Mesenchymal stem cell (in vitro differentiated cells and primary cell): Measurements from ENCODE around the gene HCLS1.

Experiments used
- DNase-seq: peaks from one replicate; pipeline ENCODE4 v3.0.0-alpha.2; 2013
- H2AFZ ChIP-seq: one replicate; pipeline ENCODE4 v1.6.1; 2013; ENCODE audit warnings: low read depth, mild to moderate bottlenecking, control low read depth, inconsistent platforms, low read length, moderate library complexity
- H2AK5ac ChIP-seq: 2 replicates; pipeline ENCODE4 v1.6.1; 2013; ENCODE audit warnings: low read length, moderate library complexity, mild to moderate bottlenecking, inconsistent platforms; ENCODE audit not compliant: severe bottlenecking
- H2BK120ac ChIP-seq: one replicate; pipeline ENCODE4 v1.6.1; 2013; ENCODE audit warnings: low read depth, mild to moderate bottlenecking, inconsistent platforms, low read length, moderate library complexity
- H2BK12ac ChIP-seq, 2 experiments: one replicate each; pipeline ENCODE4 v1.6.1; 2013; ENCODE audit warnings: inconsistent platforms in 2 of 2, low read length in 2 of 2, mild to moderate bottlenecking in 2 of 2, moderate library complexity in 2 of 2, control low read depth in 1 of 2
- H2BK15ac ChIP-seq: one replicate; pipeline ENCODE4 v1.6.1; 2013; ENCODE audit warnings: mild to moderate bottlenecking, low read depth, inconsistent platforms; ENCODE audit not compliant: poor library complexity, severe bottlenecking
- H2BK5ac ChIP-seq: 2 replicates; pipeline ENCODE4 v1.6.1; 2013; ENCODE audit warnings: low read depth, mild to moderate bottlenecking, low read length, control low read depth, inconsistent platforms; ENCODE audit not compliant: poor library complexity, severe bottlenecking
- H3K14ac ChIP-seq, 2 experiments: one replicate each; pipeline ENCODE4 v1.6.1; 2013; ENCODE audit warnings: inconsistent platforms in 2 of 2, low read length in 2 of 2, control low read depth in 1 of 2, mild to moderate bottlenecking in 1 of 2, moderate library complexity in 1 of 2
- H3K18ac ChIP-seq, 2 experiments: one replicate each; pipeline ENCODE4 v1.6.1; 2013; ENCODE audit warnings: inconsistent platforms in 2 of 2, low read length in 2 of 2, control low read depth in 1 of 2, low read depth in 1 of 2, mild to moderate bottlenecking in 1 of 2
- H3K23ac ChIP-seq, 2 experiments: one replicate each; pipeline ENCODE4 v1.6.1; 2013; ENCODE audit warnings: inconsistent platforms in 2 of 2, low read length in 2 of 2, mild to moderate bottlenecking in 2 of 2, moderate library complexity in 2 of 2, control low read depth in 1 of 2
- H3K27ac ChIP-seq: 2 replicates; pipeline ENCODE4 v1.5.1; 2013; ENCODE audit warnings: mild to moderate bottlenecking, moderate library complexity, low read length, control low read depth, inconsistent platforms; ENCODE audit not compliant: poor library complexity, severe bottlenecking
- H3K27me3 ChIP-seq, 2 experiments: 2 replicates each; pipeline versions ENCODE4 v1.6.1 to v1.7.0; 2013; ENCODE audit warnings: low read length in 2 of 2, mild to moderate bottlenecking in 2 of 2, moderate library complexity in 2 of 2, control low read depth in 1 of 2, inconsistent platforms in 1 of 2; ENCODE audit not compliant: control insufficient read depth in 1 of 2, insufficient read depth in 1 of 2
- H3K36me3 ChIP-seq, 2 experiments: 2 replicates each; pipeline versions ENCODE4 v1.6.1 to v1.7.0; 2013; ENCODE audit warnings: low read length in 2 of 2, control low read depth in 1 of 2, inconsistent platforms in 1 of 2, low read depth in 1 of 2, mild to moderate bottlenecking in 1 of 2; ENCODE audit not compliant: insufficient read depth in 2 of 2, control insufficient read depth in 1 of 2
- H3K4ac ChIP-seq, 2 experiments: one replicate each; pipeline ENCODE4 v1.6.1; 2013; ENCODE audit warnings: inconsistent platforms in 2 of 2, low read length in 2 of 2, mild to moderate bottlenecking in 2 of 2, moderate library complexity in 2 of 2, control low read depth in 1 of 2, low read depth in 1 of 2
- H3K4me1 ChIP-seq: 2 replicates; pipeline ENCODE4 v1.6.1; 2013; ENCODE audit warnings: low read depth, low read length, control low read depth; ENCODE audit not compliant: control insufficient read depth, insufficient read depth
- H3K4me2 ChIP-seq: 2 replicates; pipeline ENCODE4 v1.6.1; 2013; ENCODE audit warnings: low read length, mild to moderate bottlenecking, inconsistent platforms; ENCODE audit not compliant: poor library complexity, severe bottlenecking
- H3K4me3 ChIP-seq, 2 experiments: 2 replicates each; pipeline versions ENCODE4 v1.5.1 to v1.7.0; 2013; ENCODE audit warnings: low read length in 2 of 2, mild to moderate bottlenecking in 2 of 2, control low read depth in 1 of 2, low read depth in 1 of 2; ENCODE audit not compliant: insufficient read depth in 1 of 2
- H3K79me1 ChIP-seq: replicated peaks from 2 replicates; pipeline ENCODE4 v1.6.1; 2013; ENCODE audit warnings: mild to moderate bottlenecking, control low read depth, low read length, inconsistent platforms; ENCODE audit not compliant: poor library complexity, severe bottlenecking
- H3K9ac ChIP-seq: 2 replicates; pipeline ENCODE4 v1.7.0; 2013; ENCODE audit warnings: mild to moderate bottlenecking, low read length, moderate library complexity
- H3K9me3 ChIP-seq: 2 replicates; pipeline ENCODE4 v1.7.0; 2013; ENCODE audit warnings: mild to moderate bottlenecking, low read length; ENCODE audit not compliant: control insufficient read depth
- H4K8ac ChIP-seq: one replicate; pipeline ENCODE4 v1.6.1; 2013; ENCODE audit warnings: inconsistent platforms, mild to moderate bottlenecking, low read length, moderate library complexity
- H4K91ac ChIP-seq: one replicate; pipeline ENCODE4 v1.6.1; 2013; ENCODE audit warnings: mild to moderate bottlenecking, low read length, inconsistent platforms
- WGBS: methylation state at CpG from one replicate; pipeline ENCODE4 v1.1.7; 2013; ENCODE audit warnings: mixed read lengths; 5-methylcytosine and 5-hydroxymethylcytosine counted together

HCLS1 gene

DNA sequence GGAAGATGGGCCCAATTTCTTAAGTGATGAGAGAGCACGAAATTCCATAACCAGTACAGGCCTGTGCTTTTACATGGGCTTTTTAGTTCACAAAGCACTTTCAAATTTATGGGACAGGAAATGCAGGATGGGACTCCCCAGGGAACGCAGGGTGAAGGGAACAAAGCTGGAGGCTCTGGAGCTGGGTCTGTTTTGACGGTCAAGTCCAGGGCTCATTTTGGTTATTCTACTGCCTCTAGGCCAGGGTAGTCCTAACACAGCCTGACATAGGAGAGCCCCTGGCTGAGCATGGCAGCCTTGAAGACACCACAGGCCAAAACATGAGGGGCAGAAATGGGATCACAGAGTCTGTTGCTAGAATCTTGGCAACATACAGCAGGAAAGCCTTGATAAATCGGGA is 33.5 kb downstream of the HCLS1 start:
- no peaks in the 10 kb centered on the region for H3K4me1 ChIP-seq
- H2BK120ac ChIP-seq: no peak overlapping the region

DNA sequence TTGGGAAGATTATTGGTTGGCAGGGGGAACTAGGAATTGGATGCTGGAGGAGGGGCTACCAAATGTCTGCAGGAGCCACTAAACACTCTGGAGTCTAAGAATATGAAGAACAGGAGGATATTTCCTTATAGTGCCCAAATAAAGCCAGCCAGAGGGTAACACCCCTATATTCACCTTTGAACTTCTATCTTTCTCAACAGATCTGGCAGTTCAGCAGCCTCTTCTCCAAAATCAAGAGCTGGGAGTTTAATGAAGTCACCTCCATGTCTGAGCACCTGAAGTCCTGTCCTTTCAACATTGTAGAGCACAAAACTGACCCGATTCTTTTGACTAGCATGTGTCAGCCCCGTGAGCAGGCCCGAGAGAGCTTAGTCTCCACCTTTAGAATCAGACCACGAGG is 34.2 kb downstream of the HCLS1 start:
- no peak overlapping the region for H2BK15ac ChIP-seq
- no peak overlapping the region for H3K4ac ChIP-seq
- H3K27me3 ChIP-seq: peaks cover 0 to 3% of the 10 kb centered on the region in 2 experiments
- H3K36me3 ChIP-seq: no peaks in the 10 kb centered on the region
- no peaks in the 10 kb centered on the region for H3K4me1 ChIP-seq
- no peak overlapping the region for H2BK120ac ChIP-seq
- no peak overlapping the region for H4K91ac ChIP-seq
- no peak overlapping the region for H2BK5ac ChIP-seq
- no peak overlapping the region for H3K14ac ChIP-seq
- H3K4me3 ChIP-seq: no peak overlapping the region
- no peak overlapping the region for H3K27ac ChIP-seq
- no peak overlapping the region for H3K4me2 ChIP-seq
- H2BK12ac ChIP-seq: no peak overlapping the region
- 94% methylated on average over 4 of the region's 4 CpGs for WGBS
- no peaks in the 10 kb centered on the region for H3K79me1 ChIP-seq
- no peak for DNase-seq
- H3K23ac ChIP-seq: no peak overlapping the region
- no peak overlapping the region for H2AK5ac ChIP-seq
- no peak overlapping the region for H4K8ac ChIP-seq
- no peaks in the 10 kb centered on the region for H3K9me3 ChIP-seq
- no peak overlapping the region for H3K18ac ChIP-seq
- H2AFZ ChIP-seq: no peak overlapping the region
- H3K9ac ChIP-seq: no peak overlapping the region

More for the DNA sequence above, 33.5 kb downstream of the HCLS1 start:
- DNase-seq: no peak
- H3K9ac ChIP-seq: no peak overlapping the region
- H3K36me3 ChIP-seq: no peaks in the 10 kb centered on the region
- no peak overlapping the region for H3K14ac ChIP-seq
- no peak overlapping the region for H2BK12ac ChIP-seq
- no peak overlapping the region for H2BK5ac ChIP-seq
- H3K9me3 ChIP-seq: no peaks in the 10 kb centered on the region
- H3K27ac ChIP-seq: no peak overlapping the region
- H3K23ac ChIP-seq: no peak overlapping the region
- H3K4ac ChIP-seq: no peak overlapping the region
- no peak overlapping the region for H2AK5ac ChIP-seq
- H4K91ac ChIP-seq: no peak overlapping the region
- H3K4me2 ChIP-seq: no peak overlapping the region
- H3K27me3 ChIP-seq: peaks cover 0 to 3% of the 10 kb centered on the region in 2 experiments
- no peaks in the 10 kb centered on the region for H3K79me1 ChIP-seq
- 59% methylated on average over 3 of the region's 4 CpGs for WGBS
- no peak overlapping the region for H2BK15ac ChIP-seq
- H2AFZ ChIP-seq: no peak overlapping the region
- no peak overlapping the region for H3K4me3 ChIP-seq
- H4K8ac ChIP-seq: no peak overlapping the region
- H3K18ac ChIP-seq: no peak overlapping the region

DNA sequence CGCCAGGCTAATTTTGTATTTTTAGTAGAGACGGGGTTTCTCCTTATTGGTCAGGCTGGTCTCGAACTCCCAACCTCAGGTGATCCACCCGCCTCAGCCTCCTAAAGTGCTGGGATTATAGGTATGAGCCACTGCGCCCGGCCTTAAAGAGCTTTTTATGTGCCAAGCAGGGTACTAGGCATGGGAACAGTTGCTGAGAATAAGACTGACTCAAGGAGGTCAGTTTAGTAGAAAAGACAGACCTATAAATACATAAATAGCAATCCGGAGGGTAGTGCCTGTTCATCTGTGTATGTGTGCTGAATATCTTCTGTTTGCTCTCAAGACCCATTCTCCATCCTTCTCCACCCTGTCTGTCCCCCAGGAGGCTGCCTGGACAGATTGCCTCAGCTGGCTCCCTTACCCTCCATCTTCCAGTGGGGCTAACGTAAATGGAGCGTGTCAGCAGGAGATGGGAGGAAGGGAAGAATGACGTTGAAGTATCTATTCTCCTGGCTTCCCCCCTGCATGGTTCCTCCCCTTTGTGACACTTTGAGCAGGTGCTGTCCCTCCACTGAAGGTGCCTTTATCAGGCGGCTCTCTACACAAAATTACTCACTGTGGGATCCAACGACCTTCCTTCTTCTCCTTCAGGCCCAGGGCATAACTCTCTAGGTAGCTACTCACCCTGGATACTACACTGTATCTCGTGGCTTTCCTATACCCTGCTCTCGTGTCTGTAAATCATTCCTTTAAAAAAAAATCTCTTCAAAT is 36.4 kb downstream of the HCLS1 start:
- H3K9ac ChIP-seq: no peak overlapping the region
- 70% methylated on average over 13 of the region's 14 CpGs for WGBS
- no peak overlapping the region for H2BK120ac ChIP-seq
- H3K14ac ChIP-seq: no peak overlapping the region
- no peak overlapping the region for H2AK5ac ChIP-seq
- no peak overlapping the region for H2BK15ac ChIP-seq
- H3K4me2 ChIP-seq: no peak overlapping the region
- H2AFZ ChIP-seq: no peak overlapping the region
- no peaks in the 10 kb centered on the region for H3K79me1 ChIP-seq
- H3K4me1 ChIP-seq: no peaks in the 10 kb centered on the region
- no peak overlapping the region for H2BK5ac ChIP-seq
- peaks cover 3 to 6% of the 10 kb centered on the region in 2 experiments for H3K27me3 ChIP-seq
- H4K8ac ChIP-seq: no peak overlapping the region
- H2BK12ac ChIP-seq: no peak overlapping the region
- H3K4ac ChIP-seq: no peak overlapping the region
- no peak for DNase-seq
- H4K91ac ChIP-seq: no peak overlapping the region
- H3K27ac ChIP-seq: no peak overlapping the region
- H3K4me3 ChIP-seq: no peak overlapping the region
- no peak overlapping the region for H3K23ac ChIP-seq
- no peak overlapping the region for H3K18ac ChIP-seq
- no peaks in the 10 kb centered on the region for H3K36me3 ChIP-seq
- no peaks in the 10 kb centered on the region for H3K9me3 ChIP-seq

DNA sequence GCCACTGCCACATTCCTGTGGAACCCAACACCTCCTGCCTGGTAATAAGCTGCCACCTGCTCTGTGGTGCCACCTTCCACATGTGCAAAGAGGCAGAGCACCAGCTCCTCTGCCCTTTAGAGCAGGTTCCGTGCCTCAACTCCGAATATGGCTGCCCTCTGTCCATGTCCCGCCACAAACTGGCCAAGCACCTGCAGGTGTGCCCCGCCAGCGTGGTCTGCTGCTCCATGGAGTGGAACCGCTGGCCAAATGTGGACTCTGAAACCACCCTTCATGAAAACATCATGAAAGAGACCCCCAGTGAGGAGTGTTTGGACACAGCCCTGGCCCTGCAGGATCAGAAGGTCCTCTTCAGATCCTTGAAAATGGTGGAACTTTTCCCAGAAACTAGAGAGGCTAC is 39.2 kb downstream of the HCLS1 start:
- no peak overlapping the region for H3K4me3 ChIP-seq
- H2BK120ac ChIP-seq: no peak overlapping the region
- peak overlapping the region in 1 of 2 experiments; percentile 2 for H3K14ac ChIP-seq
- H3K4me2 ChIP-seq: no peak overlapping the region
- H2BK12ac ChIP-seq: no peak overlapping the region
- no peak overlapping the region for H2BK15ac ChIP-seq
- no peaks in the 10 kb centered on the region for H3K79me1 ChIP-seq
- H3K4ac ChIP-seq: no peak overlapping the region
- no peak overlapping the region for H3K27ac ChIP-seq
- H3K27me3 ChIP-seq: peaks cover 3 to 6% of the 10 kb centered on the region in 2 experiments
- H2AK5ac ChIP-seq: no peak overlapping the region
- no peak overlapping the region for H4K8ac ChIP-seq
- no peak overlapping the region for H3K18ac ChIP-seq
- no peaks in the 10 kb centered on the region for H3K36me3 ChIP-seq
- H3K23ac ChIP-seq: peak overlapping the region in 1 of 2 experiments; percentile 34
- H2AFZ ChIP-seq: no peak overlapping the region
- no peaks in the 10 kb centered on the region for H3K4me1 ChIP-seq
- no peak overlapping the region for H3K9ac ChIP-seq
- WGBS: 90% methylated on average over 6 of the region's 6 CpGs
- H4K91ac ChIP-seq: no peak overlapping the region
- no peaks in the 10 kb centered on the region for H3K9me3 ChIP-seq
- H2BK5ac ChIP-seq: no peak overlapping the region
- DNase-seq: no peak
